Natural killer cell treated with Interleukin-12 subunit alpha and Interleukin-12 subunit beta and Interleukin-15 and Interleukin-18, amount 100 ng/mL, for 72 hours (primary cell): ENCODE results near the gene ZNF736. TPM values are rescaled to one million over a fixed set of nuclear protein-coding genes. Genes with fewer than 3 reads are reported as not detected.
"Not testable (repeated sequence)": the region's sequence is repeated elsewhere in the genome, so short reads cannot be mapped to it uniquely, and the experiment has no call there.

Experiments
- ATAC-seq, 2 donors: fragments of 150-1000 bp; cut with Tn5 transposase in 1 of 2; sonication (Bioruptor Pico), chemical (Tn5 transposase) in 1 of 2; 2 replicates each; pipeline ENCODE4 v1.10.0; 2021
- DNase-seq: peaks from one replicate; pipeline ENCODE4 v3.0.0; 2022; ENCODE audit warnings: low spot score
- H3K27ac Mint-ChIP-seq, 2 donors: 1 replicate in 1 of 2; 2 replicates in 1 of 2; pipeline ENCODE4 v1.8.0; 2022; ENCODE audit warnings: mixed read lengths in 2 of 2, mild to moderate bottlenecking in 1 of 2, moderate library complexity in 1 of 2
- H3K27me3 Mint-ChIP-seq, 2 donors: 1 replicate in 1 of 2; 2 replicates in 1 of 2; pipeline ENCODE4 v1.8.0; 2022; ENCODE audit warnings: mixed read lengths in 2 of 2
- H3K36me3 Mint-ChIP-seq: one replicate; pipeline ENCODE4 v1.8.0; 2022; ENCODE audit warnings: mixed read lengths
- H3K4me1 Mint-ChIP-seq, 2 donors: 1 replicate in 1 of 2; 2 replicates in 1 of 2; pipeline ENCODE4 v1.8.0; 2022; ENCODE audit warnings: low read depth in 2 of 2, mixed read lengths in 2 of 2, mild to moderate bottlenecking in 1 of 2
- H3K4me3 Mint-ChIP-seq: one replicate; pipeline ENCODE4 v1.8.0; 2022; ENCODE audit warnings: mixed read lengths
- H3K9me3 Mint-ChIP-seq: 2 replicates; pipeline ENCODE4 v1.8.0; 2022; ENCODE audit warnings: mixed read lengths
- total RNA-seq, 2 donors: library from RNA; stranded (reverse); gene quantifications; one replicate each; pipeline ENCODE4 v1.2.3, GENCODE V29; 2022

ZNF736 gene
- total RNA-seq, 2 donors from 2014 or later: 17.7 to 23.9 TPM

- DNase-seq (no peak), ATAC-seq (no peak)
- Mint-ChIP-seq H3K27me3 (no peaks in the 10 kb centered on the region), H3K27ac (no peak overlapping the region), H3K9me3 (no peaks in the 10 kb centered on the region), H3K36me3 (peaks cover 9% of the 10 kb centered on the region), H3K4me3 (no peak overlapping the region), H3K4me1 (peaks cover 8 to 14% of the 10 kb centered on the region in 2 donors)
Observed at GRCh38 chr7:64320547-64321513, 7.1 kb downstream of the ZNF736 start.

GRCh38 chr7:64324166-64324565 is 10.4 kb downstream of the ZNF736 start:
- Mint-ChIP-seq H3K4me1 (peaks cover 12 to 20% of the 10 kb centered on the region in 2 donors), H3K36me3 (peaks cover 25% of the 10 kb centered on the region)
- H3K9me3 Mint-ChIP-seq, H3K27ac Mint-ChIP-seq, ATAC-seq, DNase-seq, H3K27me3 Mint-ChIP-seq, H3K4me3 Mint-ChIP-seq: not testable (repeated sequence)

DNA sequence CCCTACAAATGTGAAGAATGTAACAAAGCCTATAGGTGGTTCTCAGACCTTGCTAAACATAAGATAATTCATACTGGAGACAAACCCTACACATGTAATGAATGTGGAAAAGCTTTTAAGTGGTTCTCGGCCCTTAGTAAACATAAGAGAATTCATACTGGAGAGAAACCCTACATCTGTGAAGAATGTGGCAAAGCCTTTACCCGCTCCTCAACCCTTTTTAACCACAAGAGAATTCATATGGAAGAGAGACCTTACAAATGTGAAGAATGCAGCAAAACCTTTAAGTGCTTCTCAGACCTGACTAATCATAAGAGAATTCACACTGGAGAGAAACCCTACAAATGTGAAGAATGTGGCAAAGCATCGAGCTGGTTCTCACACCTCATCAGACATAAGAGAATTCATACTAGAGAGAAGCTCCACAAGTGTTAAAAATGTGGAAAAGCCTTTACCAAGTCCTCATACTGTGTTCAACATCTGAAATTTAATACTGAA is 35.0 kb downstream of the ZNF736 start:
- H3K27ac Mint-ChIP-seq: not testable (repeated sequence)

GRCh38 chr7:64359543-64359942 is 45.8 kb downstream of the ZNF736 start:
- Mint-ChIP-seq H3K27me3 (no peaks in the 10 kb centered on the region), H3K4me1 (no peaks in the 10 kb centered on the region), H3K9me3 (peaks cover 23% of the 10 kb centered on the region), H3K27ac (no peak overlapping the region), H3K4me3 (no peak overlapping the region), H3K36me3 (peaks cover 40% of the 10 kb centered on the region)
- no peak for DNase-seq
- no peak for ATAC-seq

More for the DNA sequence above, 35.0 kb downstream of the ZNF736 start:
- not testable (repeated sequence) for H3K27me3 Mint-ChIP-seq, H3K4me1 Mint-ChIP-seq, DNase-seq, ATAC-seq, H3K4me3 Mint-ChIP-seq
- Mint-ChIP-seq H3K9me3 (peaks cover 38% of the 10 kb centered on the region), H3K36me3 (peaks cover 65% of the 10 kb centered on the region)

GRCh38 chr7:64371116-64371515 is 57.4 kb downstream of the ZNF736 start:
- Mint-ChIP-seq H3K27me3 (no peaks in the 10 kb centered on the region), H3K27ac (no peak overlapping the region), H3K4me3 (no peak overlapping the region), H3K4me1 (no peaks in the 10 kb centered on the region), H3K9me3 (peaks cover 20% of the 10 kb centered on the region), H3K36me3 (peaks cover 11% of the 10 kb centered on the region)
- ATAC-seq (no peak), DNase-seq (no peak)

GRCh38 chr7:64373017-64373416 is 59.3 kb downstream of the ZNF736 start:
- no peaks in the 10 kb centered on the region for H3K4me1 Mint-ChIP-seq
- ATAC-seq (no peak), DNase-seq (no peak)
- H3K27ac Mint-ChIP-seq: no peak overlapping the region
- H3K36me3 Mint-ChIP-seq: peaks cover 5% of the 10 kb centered on the region
- no peak overlapping the region for H3K4me3 Mint-ChIP-seq
- H3K27me3 Mint-ChIP-seq: no peaks in the 10 kb centered on the region
- H3K9me3 Mint-ChIP-seq: peaks cover 21% of the 10 kb centered on the region

- Mint-ChIP-seq H3K9me3 (no peaks in the 10 kb centered on the region), H3K4me3 (no peak overlapping the region), H3K36me3 (no peaks in the 10 kb centered on the region), H3K27me3 (no peaks in the 10 kb centered on the region), H3K27ac (no peak overlapping the region), H3K4me1 (no peaks in the 10 kb centered on the region)
- ATAC-seq (no peak), DNase-seq (no peak)
Observed at GRCh38 chr7:64400401-64400800, 86.6 kb downstream of the ZNF736 start.

Other genes starting within 250 kb of the ZNF736 start
- gene ZNF735, start 106.8 kb upstream of the ZNF736 start, total RNA-seq: not detected
- gene ZNF679, start 85.5 kb upstream of the ZNF736 start, total RNA-seq: not detected
- 10 to 100 TPM; 14.3 to 15.0 TPM for gene ZNF680, start 249.1 kb downstream of the ZNF736 start, total RNA-seq